ENCODE measurements around the gene CLASP2. TPM values are rescaled to one million over a fixed set of nuclear protein-coding genes. Genes with fewer than 3 reads are reported as not detected.

The CLASP2 gene
- total RNA-seq, 6 experiments from 2014 or later: 32.8 to 37.6 (median 34.8) TPM

- no peaks in the 10 kb centered on the region for H3K9me3 Mint-ChIP-seq
- no peak for TF ChIP-seq CTCF (IDR thresholded peaks at IDR 0.05)
- H3K27me3 Mint-ChIP-seq (ENCODE audit: insufficient read depth): no peaks in the 10 kb centered on the region; the same call in 1 of the 2 replicates
- DNase-seq: no peak
- H3K27ac Mint-ChIP-seq: no peak overlapping the region
- no peaks in the 10 kb centered on the region for H3K36me3 Mint-ChIP-seq (ENCODE audit: low read depth)
- no peak overlapping the region for H3K4me3 Mint-ChIP-seq
- H3K4me1 Mint-ChIP-seq (ENCODE audit: low read depth): peaks cover 36% of the 10 kb centered on the region
Measured at GRCh38 chr3:33724256-33724655, 6.2 kb upstream of the CLASP2 start.

- no peaks in the 10 kb centered on the region for H3K36me3 Mint-ChIP-seq (ENCODE audit: low read depth)
- peak overlapping the region; percentile 89 for H3K27ac Mint-ChIP-seq
- TF ChIP-seq CTCF (IDR thresholded peaks at IDR 0.05): no peak
- H3K4me1 Mint-ChIP-seq (ENCODE audit: low read depth): peaks cover 44% of the 10 kb centered on the region
- no peaks in the 10 kb centered on the region for H3K9me3 Mint-ChIP-seq
- no peaks in the 10 kb centered on the region; the same call in 1 of the 2 replicates for H3K27me3 Mint-ChIP-seq (ENCODE audit: insufficient read depth)
- DNase-seq: peak; percentile 58
- peak overlapping the region; percentile 81 for H3K4me3 Mint-ChIP-seq
Measured at GRCh38 chr3:33722626-33723370, 4.7 kb upstream of the CLASP2 start.

GRCh38 chr3:33722191-33722590 lies 4.1 kb upstream of the CLASP2 start:
- H3K9me3 Mint-ChIP-seq: no peaks in the 10 kb centered on the region
- H3K36me3 Mint-ChIP-seq (ENCODE audit: low read depth): no peaks in the 10 kb centered on the region
- DNase-seq: no peak
- H3K27me3 Mint-ChIP-seq (ENCODE audit: insufficient read depth): no peaks in the 10 kb centered on the region; the same call in 1 of the 2 replicates
- H3K27ac Mint-ChIP-seq: peak overlapping the region; percentile 89
- H3K4me1 Mint-ChIP-seq (ENCODE audit: low read depth): peaks cover 44% of the 10 kb centered on the region
- TF ChIP-seq CTCF (IDR thresholded peaks at IDR 0.05): no peak
- peak overlapping the region; percentile 81 for H3K4me3 Mint-ChIP-seq

- no peaks in the 10 kb centered on the region; the same call in 1 of the 2 replicates for H3K27me3 Mint-ChIP-seq (ENCODE audit: insufficient read depth)
- no peak for TF ChIP-seq CTCF (IDR thresholded peaks at IDR 0.05)
- DNase-seq: no peak
- no peak overlapping the region for H3K4me3 Mint-ChIP-seq
- peak overlapping the region; percentile 94 for H3K27ac Mint-ChIP-seq
- H3K36me3 Mint-ChIP-seq (ENCODE audit: low read depth): no peaks in the 10 kb centered on the region
- peaks cover 38% of the 10 kb centered on the region for H3K4me1 Mint-ChIP-seq (ENCODE audit: low read depth)
- H3K9me3 Mint-ChIP-seq: no peaks in the 10 kb centered on the region
Measured at GRCh38 chr3:33718595-33718907, 497 bp upstream of the CLASP2 start.

- DNase-seq: peak; percentile 36
Measured at GRCh38 chr3:33717616-33717865, 513 bp downstream of the CLASP2 start.

More at GRCh38 chr3:33717616-33717865, 513 bp downstream of the CLASP2 start:
- Mint-ChIP-seq H3K4me3 (no peak overlapping the region), H3K27ac (peak overlapping the region; percentile 94), H3K36me3 (ENCODE audit: low read depth) (no peaks in the 10 kb centered on the region), H3K4me1 (ENCODE audit: low read depth) (peaks cover 28% of the 10 kb centered on the region), H3K27me3 (ENCODE audit: insufficient read depth) (no peaks in the 10 kb centered on the region; the same call in 1 of the 2 replicates), H3K9me3 (no peaks in the 10 kb centered on the region)
- no peak for TF ChIP-seq CTCF (IDR thresholded peaks at IDR 0.05)

Data from HFFc6 (cell line).